HFF-Myc (cell line): ENCODE data around the gene UGT2B7.

Experiments
- DNase-seq: peaks from one replicate; pipeline ENCODE4 v3.0.0-alpha.2; 2011; ENCODE audit warnings: low read depth; ENCODE audit errors: extremely low read depth
- H3K4me3 ChIP-seq: replicated peaks from 2 replicates; pipeline ENCODE4 v1.5.1; 2011; ENCODE audit warnings: low read depth, mild to moderate bottlenecking, control low read depth, low read length
- CTCF ChIP-seq: IDR thresholded peaks from 2 replicates; pipeline ENCODE4 v1.5.1; 2012; ENCODE audit warnings: mild to moderate bottlenecking, low read depth, low read length, control low read depth; ENCODE audit errors: missing control alignments

Gene UGT2B7

GRCh38 chr4:69122476-69122875 is 26.2 kb downstream of the UGT2B7 start:
- no peak for TF ChIP-seq CTCF
- DNase-seq: no peak
- H3K4me3 ChIP-seq: no peak overlapping the region

- no peak overlapping the region for H3K4me3 ChIP-seq
- DNase-seq: no peak
- TF ChIP-seq CTCF: no peak
These were observed 28.7 kb downstream of the UGT2B7 start for GRCh38 chr4:69124941-69125340.

- H3K4me3 ChIP-seq: no peak overlapping the region
- DNase-seq: no peak
- no peak for TF ChIP-seq CTCF
These were observed 29.8 kb downstream of the UGT2B7 start for GRCh38 chr4:69126024-69126423.

GRCh38 chr4:69133993-69134392 is 37.7 kb downstream of the UGT2B7 start:
- no peak for TF ChIP-seq CTCF
- no peak for DNase-seq
- no peak overlapping the region for H3K4me3 ChIP-seq

GRCh38 chr4:69134471-69134870 is 38.2 kb downstream of the UGT2B7 start:
- TF ChIP-seq CTCF: no peak
- no peak overlapping the region for H3K4me3 ChIP-seq
- DNase-seq: no peak

GRCh38 chr4:69141320-69141719 is 45.0 kb downstream of the UGT2B7 start:
- TF ChIP-seq CTCF: no peak
- no peak for DNase-seq
- H3K4me3 ChIP-seq: no peak overlapping the region

- no peak for DNase-seq
These were observed 51.1 kb downstream of the UGT2B7 start for GRCh38 chr4:69147334-69147733.

More at GRCh38 chr4:69147334-69147733, 51.1 kb downstream of the UGT2B7 start:
- H3K4me3 ChIP-seq: no peak overlapping the region
- TF ChIP-seq CTCF: no peak
